HepG2 (cell line): ENCODE data around the gene FSCN2. TPM values are rescaled to one million over a fixed set of nuclear protein-coding genes. Genes with fewer than 3 reads are reported as not detected.
A peak's percentile ranks its signal among the peaks of the same experiment; 100 is the strongest.

Experiments
- CBFB ChIP-seq: sonication (generic); formaldehyde crosslinking; IDR thresholded peaks from 2 replicates; pipeline ENCODE4 v1.4.0; 2020; ENCODE audit warnings: missing genetic modification reagents
- DDIT3 ChIP-seq: sonication (generic); formaldehyde crosslinking; IDR thresholded peaks from 2 replicates; pipeline ENCODE4 v1.4.0; 2020; ENCODE audit warnings: mild to moderate bottlenecking, missing genetic modification reagents
- DMAP1 ChIP-seq: IDR thresholded peaks from 2 replicates; pipeline ENCODE4 v1.6.1; 2016
- DPF2 ChIP-seq: sonication (generic); formaldehyde crosslinking; IDR thresholded peaks from 2 replicates; pipeline ENCODE4 v1.4.0; 2020; ENCODE audit warnings: mild to moderate bottlenecking, low read depth, missing genetic modification reagents, borderline replicate concordance
- GABPA ChIP-seq, 2 experiments: IDR thresholded peaks; 2 replicates each; pipeline ENCODE4 v1.6.1; 2011 to 2016; ENCODE audit warnings: low read depth in 2 of 2, low read length in 1 of 2, missing biosample characterization in 1 of 2, missing genetic modification characterization in 1 of 2
- HNF4A ChIP-seq: sonication (generic); formaldehyde crosslinking; IDR thresholded peaks from 2 replicates; pipeline ENCODE4 v1.4.0; 2020; ENCODE audit warnings: missing genetic modification reagents
- HOXA3 ChIP-seq: sonication (generic); formaldehyde crosslinking; IDR thresholded peaks from 2 replicates; pipeline ENCODE4 v1.5.0; 2020; ENCODE audit warnings: missing genetic modification reagents
- KDM5B ChIP-seq: sonication (generic); formaldehyde crosslinking; IDR thresholded peaks from 2 replicates; pipeline ENCODE4 v1.4.0; 2020; ENCODE audit warnings: missing genetic modification reagents, mild to moderate bottlenecking, borderline replicate concordance
- KLF6 ChIP-seq: IDR thresholded peaks from 2 replicates; pipeline ENCODE4 v1.8.0; 2016; ENCODE audit warnings: missing biosample characterization, missing genetic modification reagents
- NFKB2 ChIP-seq: sonication (generic); formaldehyde crosslinking; IDR thresholded peaks from 2 replicates; pipeline ENCODE4 v1.4.0; 2020; ENCODE audit warnings: missing genetic modification reagents, borderline replicate concordance
- PHB2 ChIP-seq: fragments of 450-650 bp; IDR thresholded peaks from 2 replicates; pipeline ENCODE4 v1.6.1; 2018; ENCODE audit not compliant: partially characterized antibody
- RXRB ChIP-seq: IDR thresholded peaks from 2 replicates; pipeline ENCODE4 v1.6.1; 2016; ENCODE audit warnings: borderline replicate concordance, missing genetic modification reagents, missing compliant biosample characterization
- SNAI1 ChIP-seq: sonication (generic); formaldehyde crosslinking; IDR thresholded peaks from 2 replicates; pipeline ENCODE4 v1.5.0; 2020; ENCODE audit warnings: mild to moderate bottlenecking, missing genetic modification reagents, borderline replicate concordance
- SYNCRIP ChIP-seq: fragments of 200-400 bp; formaldehyde crosslinking; IDR thresholded peaks from 2 replicates; pipeline ENCODE4 v1.6.1; 2018; ENCODE audit warnings: mild to moderate bottlenecking, low read depth, low read length; ENCODE audit not compliant: insufficient read depth
- TOE1 ChIP-seq: sonication (generic); formaldehyde crosslinking; IDR thresholded peaks from 2 replicates; pipeline ENCODE4 v1.4.0; 2020; ENCODE audit warnings: mild to moderate bottlenecking, missing genetic modification reagents
- YY1 ChIP-seq: IDR thresholded peaks from 2 replicates; pipeline ENCODE4 v1.6.1; 2011; ENCODE audit warnings: low read length, low read depth, moderate library complexity, mild to moderate bottlenecking; ENCODE audit not compliant: insufficient read depth, insufficient replicate concordance
- ZBTB44 ChIP-seq: sonication (generic); formaldehyde crosslinking; IDR thresholded peaks from 2 replicates; pipeline ENCODE4 v1.4.0; 2020; ENCODE audit warnings: missing genetic modification reagents
- ZFP62 ChIP-seq: sonication (generic); formaldehyde crosslinking; IDR thresholded peaks from 2 replicates; pipeline ENCODE4 v1.4.0; 2020; ENCODE audit warnings: missing genetic modification reagents
- ZFX ChIP-seq: sonication (generic); formaldehyde crosslinking; IDR thresholded peaks from 2 replicates; pipeline ENCODE4 v1.4.0; 2020; ENCODE audit warnings: mild to moderate bottlenecking, low read depth, missing genetic modification reagents, moderate library complexity
- ZKSCAN5 ChIP-seq: sonication (generic); formaldehyde crosslinking; IDR thresholded peaks from 2 replicates; pipeline ENCODE4 v1.5.1; 2020; ENCODE audit warnings: mild to moderate bottlenecking, missing genetic modification reagents
- ZNF205 ChIP-seq: IDR thresholded peaks from 2 replicates; pipeline ENCODE4 v1.6.1; 2018; ENCODE audit warnings: missing biosample characterization, missing genetic modification reagents
- ZNF383 ChIP-seq: sonication (generic); formaldehyde crosslinking; IDR thresholded peaks from 2 replicates; pipeline ENCODE4 v1.4.0; 2020; ENCODE audit warnings: missing genetic modification reagents, mild to moderate bottlenecking, borderline replicate concordance
- ZNF510 ChIP-seq: sonication (generic); formaldehyde crosslinking; IDR thresholded peaks from 2 replicates; pipeline ENCODE4 v1.4.0; 2020; ENCODE audit warnings: low read depth, mild to moderate bottlenecking, missing genetic modification reagents
- ZNF629 ChIP-seq: sonication (generic); formaldehyde crosslinking; conservative IDR thresholded peaks from 2 replicates; pipeline ENCODE4 v1.5.0; 2020; ENCODE audit warnings: missing genetic modification reagents
- polyA plus RNA-seq, 8 experiments: library from polyadenylated mRNA; depleted of rRNA in 3 of 8; stranded (reverse) in 7 of 8; unstranded in 1 of 8; fragments of >200 nt; fragmentation: Illumina TruSeq in 4 of 8; extraction: Trizol in 4 of 8; gene quantifications; 2 replicates each; pipeline versions ENCODE4 v1.2.1 to v1.2.3, GENCODE V29; 2011 to 2016; ENCODE audit warnings: low read depth in 4 of 8, missing spikeins in 1 of 8, mixed read lengths in 1 of 8; ENCODE audit not compliant: insufficient read depth in 1 of 8
- total RNA-seq, 5 experiments: library from RNA; depleted of rRNA; stranded (reverse); fragments of >200 nt; fragmentation: Illumina TruSeq; extraction: Trizol; gene quantifications; 2 replicates each; pipeline ENCODE4 v1.2.3, GENCODE V29; 2016; ENCODE audit warnings: low read depth in 1 of 5
- TF ChIP-seq, protein P1 (sequence below): sonication (generic); formaldehyde crosslinking; IDR thresholded peaks from 2 replicates; pipeline ENCODE4 v1.5.1; 2020; ENCODE audit warnings: missing genetic modification reagents, mild to moderate bottlenecking, borderline replicate concordance
- TF ChIP-seq, protein P2 (sequence below): sonication (generic); formaldehyde crosslinking; IDR thresholded peaks from 2 replicates; pipeline ENCODE4 v1.5.1; 2020; ENCODE audit warnings: missing genetic modification reagents, mild to moderate bottlenecking, borderline replicate concordance

Gene FSCN2
- total and polyA plus RNA-seq, 2 of the 13 experiments (the other 11 are each of a cell fraction or from before 2014, with no cell fraction given) = 0.09 TPM; not detected in 1

DNA sequence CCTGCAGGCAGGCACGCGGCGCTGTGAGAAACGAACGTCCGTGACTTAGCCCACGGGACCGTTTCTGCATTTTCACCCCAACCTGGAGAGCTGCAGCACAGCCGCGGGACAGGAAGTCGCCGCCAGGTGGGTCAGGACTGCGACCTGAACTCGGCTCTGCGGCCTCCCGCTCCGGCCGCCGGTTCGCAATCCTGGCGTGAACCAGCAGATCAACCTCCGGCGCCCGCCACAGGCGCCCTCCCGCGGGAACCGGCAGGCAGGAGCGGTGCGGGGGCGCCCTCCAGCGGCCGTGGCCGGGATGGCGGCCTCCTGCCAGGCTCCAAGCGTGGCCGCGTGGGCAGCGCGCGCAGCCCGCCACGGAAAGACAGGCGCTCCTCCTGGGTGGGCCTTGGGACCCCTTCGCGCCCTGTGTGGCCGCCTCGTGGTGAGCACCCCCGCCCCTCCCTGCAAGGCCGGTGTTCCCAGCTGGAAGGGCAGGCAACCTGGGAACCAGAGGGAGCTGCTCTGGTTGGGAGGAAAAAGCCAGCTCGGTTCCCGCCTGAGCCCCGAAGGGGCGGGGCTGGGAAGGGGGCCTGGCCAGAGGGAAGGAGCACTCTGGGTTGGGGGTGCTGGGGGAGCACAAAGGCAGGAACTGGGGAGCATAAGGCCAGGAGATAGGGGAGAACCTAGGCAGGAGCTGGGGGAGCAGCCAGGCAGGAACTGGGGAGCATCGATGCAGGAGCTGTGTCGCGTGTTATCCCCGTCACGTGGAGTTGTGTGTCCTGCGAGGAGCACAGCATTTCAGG is 43.8 kb upstream of the FSCN2 start (continued):
- TF ChIP-seq ZFX (CRISPR knock-in tag) (peak; percentile 69), GABPA (IDR thresholded peaks at IDR 0.05; ENCODE audit: low read depth, low read length) (no peak), GABPA (CRISPR knock-in tag; IDR thresholded peaks at IDR 0.05; ENCODE audit: low read depth) (no peak), DPF2 (CRISPR knock-in tag) (0 out of 2 replicates have a peak, but pooled peaks have one; percentile 44), YY1 (peak; percentile 83), ZNF383 (no peak), TOE1 (CRISPR knock-in tag) (peak; percentile 86; the same call in 1 of the 2 replicates), ZNF205 (CRISPR knock-in tag) (no peak), ZKSCAN5 (CRISPR knock-in tag) (no peak), SYNCRIP (no peak), DMAP1 (CRISPR knock-in tag) (no peak), ZFP62 (CRISPR knock-in tag) (no peak), ZBTB44 (CRISPR knock-in tag) (no peak), ZNF510 (CRISPR knock-in tag) (peak; percentile 48; the same call in 1 of the 2 replicates), ZNF629 (CRISPR knock-in tag) (peak; percentile 35; the same call in 1 of the 2 replicates), NFKB2 (CRISPR knock-in tag) (peak; percentile 58; the same call in 1 of the 2 replicates), SNAI1 (CRISPR knock-in tag) (no peak), DDIT3 (CRISPR knock-in tag) (no peak), KLF6 (peak; percentile 84), HNF4A (peak; percentile 44), KDM5B (CRISPR knock-in tag) (peak; percentile 85; the same call in 1 of the 2 replicates), RXRB (CRISPR knock-in tag) (peak; percentile 56; the same call in 1 of the 2 replicates), HOXA3 (CRISPR knock-in tag) (peak; percentile 81), CBFB (peak; percentile 79), PHB2 (no peak)
- TF ChIP-seq, protein P1, sequence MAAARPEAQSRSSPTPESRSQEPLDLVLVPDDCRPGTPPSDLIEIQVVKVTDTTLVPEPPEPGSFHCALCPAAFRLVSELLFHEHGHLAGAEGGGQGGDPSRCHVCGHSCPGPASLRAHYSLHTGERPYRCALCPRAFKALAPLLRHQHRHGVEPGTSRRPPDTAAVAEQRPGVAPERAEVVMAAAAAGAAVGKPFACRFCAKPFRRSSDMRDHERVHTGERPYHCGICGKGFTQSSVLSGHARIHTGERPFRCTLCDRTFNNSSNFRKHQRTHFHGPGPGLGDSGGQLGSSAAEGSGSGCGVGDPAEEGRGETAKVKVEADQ (CRISPR knock-in tag) = peak; percentile 83; the same call in 1 of the 2 replicates
- TF ChIP-seq, protein P2, sequence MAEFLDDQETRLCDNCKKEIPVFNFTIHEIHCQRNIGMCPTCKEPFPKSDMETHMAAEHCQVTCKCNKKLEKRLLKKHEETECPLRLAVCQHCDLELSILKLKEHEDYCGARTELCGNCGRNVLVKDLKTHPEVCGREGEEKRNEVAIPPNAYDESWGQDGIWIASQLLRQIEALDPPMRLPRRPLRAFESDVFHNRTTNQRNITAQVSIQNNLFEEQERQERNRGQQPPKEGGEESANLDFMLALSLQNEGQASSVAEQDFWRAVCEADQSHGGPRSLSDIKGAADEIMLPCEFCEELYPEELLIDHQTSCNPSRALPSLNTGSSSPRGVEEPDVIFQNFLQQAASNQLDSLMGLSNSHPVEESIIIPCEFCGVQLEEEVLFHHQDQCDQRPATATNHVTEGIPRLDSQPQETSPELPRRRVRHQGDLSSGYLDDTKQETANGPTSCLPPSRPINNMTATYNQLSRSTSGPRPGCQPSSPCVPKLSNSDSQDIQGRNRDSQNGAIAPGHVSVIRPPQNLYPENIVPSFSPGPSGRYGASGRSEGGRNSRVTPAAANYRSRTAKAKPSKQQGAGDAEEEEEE (CRISPR knock-in tag) = no peak
